WTC11 (cell line): ENCODE results near the gene ZNRF1.

Experiments used
- CTCF ChIP-seq: fragments of 200-600 bp; IDR thresholded peaks from 2 replicates; pipeline ENCODE4 v1.8.0; 2022; ENCODE audit warnings: antibody characterized with exemption
- ESRRA ChIP-seq: sonication (generic); formaldehyde crosslinking; IDR thresholded peaks from 2 replicates; pipeline ENCODE4 v1.8.1; 2022; ENCODE audit warnings: mild to moderate bottlenecking, missing genetic modification reagents, borderline replicate concordance
- IRF2 ChIP-seq: sonication (generic); formaldehyde crosslinking; IDR thresholded peaks from 2 replicates; pipeline ENCODE4 v1.8.0; 2022; ENCODE audit warnings: low read depth, missing genetic modification reagents, borderline replicate concordance
- JUN ChIP-seq: sonication (generic); formaldehyde crosslinking; IDR thresholded peaks from 2 replicates; pipeline ENCODE4 v1.8.0; 2023; ENCODE audit warnings: mild to moderate bottlenecking, missing genetic modification reagents
- KAT7 ChIP-seq: sonication (generic); formaldehyde crosslinking; IDR thresholded peaks from 2 replicates; pipeline ENCODE4 v1.8.1; 2023; ENCODE audit warnings: missing genetic modification reagents, mild to moderate bottlenecking, borderline replicate concordance
- NR3C1 ChIP-seq: sonication (generic); formaldehyde crosslinking; conservative IDR thresholded peaks from 2 replicates; pipeline ENCODE4 v1.8.1; 2023; ENCODE audit warnings: low read depth, mild to moderate bottlenecking, missing genetic modification reagents

- TF ChIP-seq NR3C1 (CRISPR knock-in tag) (no peak), CTCF (no peak), JUN (CRISPR knock-in tag) (no peak), KAT7 (no peak), IRF2 (CRISPR knock-in tag) (no peak), ESRRA (no peak)
Measured at GRCh38 chr16:75065521-75066149, 66.8 kb downstream of the ZNRF1 start.
